ENCODE results near the gene TCERG1L. TPM values are rescaled to one million over a fixed set of nuclear protein-coding genes. Genes with fewer than 3 reads are reported as not detected.

TCERG1L gene
- polyA plus RNA-seq, 3 donors = not detected

GRCh38 chr10:131187274-131187673, 124.2 kb downstream of the TCERG1L start:
- H3K27me3 Mint-ChIP-seq (ENCODE audit: low read depth in 3 of 3) = peaks cover 0 to 5% (median 3%) of the 10 kb centered on the region in 3 donors
- no peak for TF ChIP-seq CTCF (IDR thresholded peaks at IDR 0.05)
- Histone ChIP-seq H3K4me3 (replicated peaks in 1 of 3; ENCODE audit: low read depth in 2 of 3, low read length in 3 of 3) (no peak overlapping the region), H3K9ac (ENCODE audit: insufficient read depth, low read length, poor library complexity, severe bottlenecking) (no peak overlapping the region), H3K36me3 (replicated peaks in 1 of 2; ENCODE audit: control insufficient read depth in 1 of 2, insufficient read depth in 2 of 2, low read length in 2 of 2) (no peaks in the 10 kb centered on the region), H3K27ac (ENCODE audit: low read depth in 1 of 2, low read length in 2 of 2) (no peak overlapping the region), H2AFZ (ENCODE audit: insufficient read depth, low read depth, low read length, poor library complexity, severe bottlenecking) (no peak overlapping the region), H3K4me1 (ENCODE audit: control insufficient read depth in 1 of 2, insufficient read depth in 2 of 2, low read length in 2 of 2) (no peaks in the 10 kb centered on the region), H4K20me1 (ENCODE audit: insufficient read depth, low read length) (no peaks in the 10 kb centered on the region), H3K79me2 (ENCODE audit: insufficient read depth, low read length) (no peaks in the 10 kb centered on the region), H3K4me2 (replicated peaks; ENCODE audit: extremely low read depth, low read length, poor library complexity, severe bottlenecking) (no peak overlapping the region), H3K27me3 (ENCODE audit: control insufficient read depth in 2 of 2, insufficient read depth in 2 of 2, low read length in 2 of 2) (no peaks in the 10 kb centered on the region), H3K9me3 (replicated peaks in 1 of 2; ENCODE audit: control insufficient read depth in 1 of 2, insufficient read depth in 1 of 2, low read length in 2 of 2) (no peaks in the 10 kb centered on the region)
- peaks cover 0 to 10% (median 3%) of the 10 kb centered on the region in 7 donors for H3K9me3 Mint-ChIP-seq
- no peaks in the 10 kb centered on the region for H3K4me1 Mint-ChIP-seq
- H3K27ac Mint-ChIP-seq = no peak overlapping the region
- WGBS (ENCODE audit: insufficient coverage) = 74% methylated on average over 5 of the region's 7 CpGs
- intact Hi-C loops (cut with micrococcal nuclease) = no loop called here
- no peaks in the 10 kb centered on the region for H3K36me3 Mint-ChIP-seq
- H3K4me3 Mint-ChIP-seq = peak overlapping the region in 1 of 2 donors; percentile 8
- no peak for DNase-seq

DNA sequence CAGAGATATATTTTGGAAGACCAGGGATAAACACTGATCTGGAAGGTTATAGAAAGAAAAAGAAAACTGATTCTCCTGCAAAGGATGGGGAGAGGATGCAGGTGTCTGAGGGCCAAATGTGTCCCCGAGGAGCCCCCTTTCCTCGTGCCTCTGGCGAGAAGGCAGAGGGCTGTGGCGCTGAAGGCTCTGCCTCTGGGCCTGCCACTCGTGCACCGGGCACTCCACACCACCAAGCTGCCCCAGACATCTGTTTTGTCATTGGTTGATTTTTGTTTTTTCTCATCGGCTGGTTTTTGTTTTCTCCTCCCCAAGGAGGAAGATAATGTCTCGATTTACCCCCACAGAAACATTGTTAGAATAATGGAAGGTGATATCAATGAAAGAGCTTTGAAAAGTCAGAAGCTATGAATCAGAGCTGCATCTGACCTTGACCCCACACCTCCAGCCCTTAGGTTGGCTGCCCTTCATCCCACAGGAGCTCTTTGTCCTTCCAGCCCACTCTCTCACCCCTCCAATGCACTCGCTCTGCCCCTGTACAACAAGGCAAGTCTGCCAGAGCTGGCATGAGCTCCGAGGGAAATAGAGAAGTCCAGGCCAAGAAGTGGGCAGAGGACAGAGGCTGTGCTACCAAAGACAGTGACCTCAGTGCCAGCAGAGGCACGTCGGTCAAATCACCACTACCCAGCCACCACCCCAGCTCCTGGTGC, 124.8 kb downstream of the TCERG1L start:
- H3K4me3 Mint-ChIP-seq = peak overlapping the region in 1 of 2 donors; percentile 8

More for the DNA sequence above, 124.8 kb downstream of the TCERG1L start:
- Mint-ChIP-seq H3K27ac (peak overlapping the region in 1 of 7 donors; percentile 42), H3K36me3 (no peaks in the 10 kb centered on the region), H3K4me1 (no peaks in the 10 kb centered on the region), H3K9me3 (peaks cover 0 to 9% (median 3%) of the 10 kb centered on the region in 7 donors), H3K27me3 (ENCODE audit: low read depth in 3 of 3) (peaks cover 0 to 5% (median 3%) of the 10 kb centered on the region in 3 donors)
- Histone ChIP-seq H3K27ac (ENCODE audit: low read depth in 1 of 2, low read length in 2 of 2) (no peak overlapping the region), H3K79me2 (ENCODE audit: insufficient read depth, low read length) (no peaks in the 10 kb centered on the region), H3K27me3 (ENCODE audit: control insufficient read depth in 2 of 2, insufficient read depth in 2 of 2, low read length in 2 of 2) (no peaks in the 10 kb centered on the region), H3K36me3 (replicated peaks in 1 of 2; ENCODE audit: control insufficient read depth in 1 of 2, insufficient read depth in 2 of 2, low read length in 2 of 2) (no peaks in the 10 kb centered on the region), H4K20me1 (ENCODE audit: insufficient read depth, low read length) (no peaks in the 10 kb centered on the region), H3K4me2 (replicated peaks; ENCODE audit: extremely low read depth, low read length, poor library complexity, severe bottlenecking) (no peak overlapping the region), H3K9ac (ENCODE audit: insufficient read depth, low read length, poor library complexity, severe bottlenecking) (no peak overlapping the region), H3K4me1 (ENCODE audit: control insufficient read depth in 1 of 2, insufficient read depth in 2 of 2, low read length in 2 of 2) (no peaks in the 10 kb centered on the region), H3K4me3 (replicated peaks in 1 of 3; ENCODE audit: low read depth in 2 of 3, low read length in 3 of 3) (no peak overlapping the region), H2AFZ (ENCODE audit: insufficient read depth, low read depth, low read length, poor library complexity, severe bottlenecking) (no peak overlapping the region), H3K9me3 (replicated peaks in 1 of 2; ENCODE audit: control insufficient read depth in 1 of 2, insufficient read depth in 1 of 2, low read length in 2 of 2) (no peaks in the 10 kb centered on the region)
- TF ChIP-seq CTCF (IDR thresholded peaks at IDR 0.05) = no peak
- intact Hi-C loops (cut with micrococcal nuclease) = no loop called here
- 87% methylated on average over 5 of the region's 12 CpGs for WGBS (ENCODE audit: insufficient coverage)
- DNase-seq = no peak
